NK-92 (cell line): ENCODE results near the gene KLHL24.
"Not testable (repeated sequence)": the region's sequence is repeated elsewhere in the genome, so short reads cannot be mapped to it uniquely, and the experiment has no call there.

Experiments used
- DNase-seq: peaks from one replicate; lab custom pipeline; 2025; ENCODE audit not compliant: unreplicated experiment; lab: John Stamatoyannopoulos, UW

KLHL24 gene

DNA sequence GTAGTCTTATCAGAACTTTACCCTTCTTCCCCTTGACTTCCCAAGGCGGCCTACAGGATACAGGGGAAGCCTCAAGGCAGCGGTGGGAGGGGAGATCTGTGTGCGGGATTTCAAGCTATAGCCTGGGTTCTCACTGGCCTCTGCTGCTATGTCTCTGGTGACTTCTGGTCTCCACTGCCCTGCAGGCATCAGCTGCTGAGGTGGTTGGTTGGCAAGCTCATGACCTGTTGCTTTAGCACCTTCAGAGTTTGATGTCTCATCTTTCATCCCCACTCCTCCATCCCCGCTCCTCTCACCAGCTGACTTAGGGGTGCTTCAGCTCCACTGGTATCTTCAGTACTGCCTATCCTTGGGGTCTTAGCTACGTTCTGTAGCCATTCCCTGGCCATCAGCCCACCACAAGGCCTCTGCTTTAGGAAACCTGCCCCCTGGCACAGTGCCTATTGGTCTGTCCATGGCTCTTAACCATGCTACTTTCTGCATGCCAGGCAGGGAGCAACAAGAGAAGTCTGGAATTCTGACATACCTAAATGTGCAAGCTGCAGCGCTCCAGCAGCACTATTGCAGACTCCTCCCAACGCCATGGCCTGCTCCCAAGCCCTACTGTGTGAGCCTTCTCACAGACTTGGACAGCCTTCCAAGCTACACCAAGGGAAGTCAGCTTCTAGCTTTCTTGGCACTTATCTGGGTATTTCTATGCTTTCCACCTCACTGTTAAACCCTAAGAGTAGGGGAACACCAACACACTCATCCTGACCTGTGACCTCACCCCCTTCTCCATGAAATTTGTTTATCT lies 60.3 kb downstream of the KLHL24 start:
- no peak for DNase-seq

DNA sequence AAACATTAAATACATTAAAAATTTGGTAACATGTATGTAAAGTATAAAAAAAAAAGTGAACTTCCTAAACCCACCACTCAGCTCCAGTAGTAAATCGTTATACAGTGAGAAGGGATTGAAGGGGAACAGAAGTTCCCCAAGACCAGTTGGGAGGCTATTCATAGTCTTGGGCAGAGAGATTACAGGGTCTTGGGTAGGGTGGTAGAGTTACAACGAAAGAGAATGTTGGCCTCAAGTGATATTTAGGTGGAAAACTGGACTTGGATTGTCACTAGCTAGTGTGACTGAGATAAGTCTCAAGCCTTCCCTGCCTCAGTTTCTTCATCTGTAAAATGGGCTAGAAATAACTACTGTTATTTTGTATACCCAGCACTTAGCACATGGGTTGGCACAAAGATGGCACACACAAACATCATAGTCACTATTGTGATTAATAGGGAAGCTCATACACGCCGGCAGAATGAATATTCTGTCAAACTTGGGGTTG lies 61.7 kb downstream of the KLHL24 start:
- DNase-seq = no peak

DNA sequence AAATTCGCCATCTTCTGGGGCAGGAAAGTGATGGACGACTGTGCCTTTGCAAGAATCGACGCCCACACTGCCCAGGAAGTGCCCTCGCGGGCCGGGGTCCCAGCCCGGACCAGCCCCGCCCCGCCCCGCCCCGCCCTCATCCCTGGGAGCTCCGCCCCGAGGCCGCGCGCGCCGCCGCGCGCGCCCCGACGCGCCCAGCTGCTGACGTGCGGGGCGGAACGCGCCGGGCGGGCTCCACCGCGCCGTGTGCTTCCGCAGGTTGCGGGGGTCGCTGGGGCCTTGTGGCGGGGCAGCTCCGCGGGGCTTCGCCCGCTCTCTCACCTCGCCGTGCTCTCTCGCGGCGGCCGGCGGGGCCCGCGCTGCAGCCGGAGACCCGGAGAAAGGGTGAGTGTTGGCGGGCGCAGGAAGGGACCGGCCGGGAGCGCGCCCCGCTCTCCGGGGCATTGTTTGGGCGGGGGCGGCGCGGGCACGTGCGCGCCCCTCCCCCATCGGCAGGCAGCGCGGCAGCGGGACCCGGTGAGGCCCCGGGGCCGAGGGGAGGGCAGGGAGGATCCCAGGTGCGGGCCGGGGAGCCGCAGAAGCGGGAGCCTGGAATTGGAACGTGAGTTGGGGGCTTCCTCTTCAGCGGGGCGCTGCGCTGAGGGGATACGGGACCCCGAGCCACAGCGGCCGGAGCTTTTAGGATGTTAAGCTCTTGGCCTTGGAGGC lies 62.3 kb downstream of the KLHL24 start, which contains the start of gene YEATS2:
Gene YEATS2, plus strand, starts transcription at position 188 of the 708 bp plus-strand sequence. CDS start 17,366 bp downstream, outside the sequence.
- no peak for DNase-seq

DNA sequence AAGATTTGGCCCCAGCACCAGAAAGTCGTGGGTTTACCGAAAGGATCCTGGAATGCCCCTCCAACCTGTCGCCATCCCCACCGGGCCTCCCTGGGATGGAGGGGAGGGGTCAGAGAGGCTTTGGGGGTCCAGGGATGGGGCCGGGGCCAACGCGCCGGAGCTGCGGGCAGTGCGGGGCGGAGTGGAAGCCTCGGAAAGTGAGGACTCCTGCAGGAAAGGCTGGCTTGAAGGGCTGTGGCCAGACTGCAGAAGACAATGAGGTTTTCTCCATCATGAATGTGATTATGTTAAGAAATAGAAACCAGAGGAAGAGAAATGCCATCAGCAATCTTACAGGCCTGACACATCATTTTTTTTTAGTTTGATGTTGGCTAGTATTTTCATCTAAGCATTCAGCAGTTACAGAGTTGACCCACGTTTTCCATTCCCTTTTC lies 62.9 kb downstream of the KLHL24 start:
- no peak for DNase-seq

DNA sequence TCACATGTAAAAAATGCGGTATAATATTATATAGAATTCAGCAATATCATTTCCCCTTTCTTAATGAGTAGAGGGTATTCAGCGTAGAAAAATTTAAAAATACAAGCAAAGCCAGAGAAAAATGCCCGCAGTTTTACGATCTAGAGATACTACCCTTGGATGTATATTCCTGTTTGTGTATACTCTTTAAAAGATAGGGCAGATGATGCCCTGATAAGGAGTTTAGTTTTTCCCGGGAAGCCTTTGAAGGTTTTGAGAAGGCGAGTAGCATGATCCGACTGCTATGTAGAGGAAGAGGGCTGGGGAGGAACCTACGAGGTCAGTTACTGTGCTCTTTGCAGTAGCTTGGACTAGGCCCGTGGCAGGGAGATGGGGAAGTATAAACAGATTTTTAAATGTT lies 63.3 kb downstream of the KLHL24 start:
- DNase-seq = no peak

DNA sequence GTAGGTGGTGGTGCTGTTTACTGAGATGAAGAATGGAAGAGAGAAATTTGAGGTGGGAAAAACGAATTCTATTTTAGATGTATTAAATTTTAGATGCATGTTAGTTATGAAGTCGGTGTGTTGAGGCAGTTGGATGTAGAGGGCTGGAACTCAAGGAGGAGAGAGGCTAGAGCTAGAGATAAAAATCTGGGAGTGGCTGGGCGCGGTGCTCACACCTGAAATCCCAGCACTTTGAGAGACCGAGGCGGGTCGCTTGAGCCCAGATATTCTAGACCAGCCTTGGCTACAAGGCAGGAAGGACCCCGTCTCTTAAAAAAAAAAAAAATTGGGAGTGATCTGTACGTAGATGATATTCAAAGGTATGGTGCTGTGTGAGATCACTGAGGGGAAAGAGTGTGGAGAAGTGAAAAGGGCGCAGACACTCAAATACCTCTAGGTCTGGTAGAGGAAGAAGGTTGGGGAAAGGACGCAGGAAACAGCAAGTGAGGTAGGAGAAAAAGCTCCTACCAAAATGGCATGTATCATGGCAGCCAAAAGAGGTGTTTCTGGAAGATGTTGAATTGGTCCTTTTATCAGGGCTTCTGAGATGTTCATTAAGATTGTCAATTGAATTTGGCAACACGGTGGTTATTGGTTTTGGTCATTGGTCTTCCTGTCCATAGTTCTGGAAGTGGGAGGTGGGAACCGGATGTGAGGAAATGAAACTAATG lies 64.0 kb downstream of the KLHL24 start:
- DNase-seq = no peak

DNA sequence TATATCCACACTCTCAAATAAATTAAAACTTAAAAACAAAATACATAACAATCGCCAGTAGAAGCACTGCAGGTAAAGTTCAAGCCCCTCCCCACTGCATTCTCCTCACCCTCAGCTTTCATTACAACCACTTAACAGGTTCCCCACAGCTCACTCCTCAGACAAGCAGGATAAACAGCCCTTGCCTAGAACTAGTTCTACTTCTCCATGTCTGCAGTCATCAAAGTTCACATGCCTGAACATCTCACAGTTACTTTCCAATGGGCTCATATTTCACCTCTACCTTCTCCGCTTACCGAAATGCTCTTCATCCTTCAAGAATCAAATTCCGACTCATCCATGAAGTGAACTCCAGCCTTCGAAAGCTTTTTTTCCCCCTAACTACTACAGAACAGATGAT lies 66.3 kb downstream of the KLHL24 start:
- DNase-seq = no peak

DNA sequence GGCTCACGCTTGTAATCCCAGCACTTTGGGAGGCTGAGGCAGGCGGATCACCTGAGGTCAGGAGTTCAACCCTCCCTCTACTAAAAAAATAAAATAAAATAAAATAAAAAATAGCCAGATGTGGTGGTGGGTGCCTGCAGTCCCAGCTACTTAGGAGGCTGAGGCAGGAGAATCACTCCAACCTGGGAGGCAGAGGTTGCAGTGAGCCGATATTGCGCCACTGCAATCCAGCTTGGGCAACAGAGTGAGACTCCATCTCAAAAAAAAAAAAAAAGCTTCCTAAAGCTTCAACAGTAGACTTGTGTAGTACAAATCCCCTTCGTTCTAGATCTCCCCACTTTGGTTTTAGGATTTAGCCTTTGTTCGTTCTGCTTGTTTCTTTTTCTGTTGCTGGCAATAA lies 68.5 kb downstream of the KLHL24 start:
- DNase-seq = not testable (repeated sequence)

DNA sequence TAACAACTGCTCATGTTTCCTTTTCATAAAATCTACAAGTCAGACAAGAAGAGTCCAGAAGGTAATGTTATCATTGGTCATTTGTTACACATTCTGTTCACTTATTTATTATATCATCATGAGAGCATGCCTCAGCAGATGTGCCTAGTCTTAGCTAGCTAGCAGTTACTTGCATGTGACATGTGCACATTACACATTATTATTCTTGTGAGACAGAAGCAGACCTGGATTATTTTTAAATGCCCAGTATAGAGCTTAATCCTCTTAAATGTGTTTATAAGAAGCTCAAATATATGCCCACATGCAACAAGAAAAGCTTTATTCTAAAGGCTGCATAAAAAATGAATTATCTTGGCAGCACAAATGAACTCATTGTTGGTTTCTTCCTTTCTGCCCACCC lies 74.8 kb downstream of the KLHL24 start:
- DNase-seq = no peak

DNA sequence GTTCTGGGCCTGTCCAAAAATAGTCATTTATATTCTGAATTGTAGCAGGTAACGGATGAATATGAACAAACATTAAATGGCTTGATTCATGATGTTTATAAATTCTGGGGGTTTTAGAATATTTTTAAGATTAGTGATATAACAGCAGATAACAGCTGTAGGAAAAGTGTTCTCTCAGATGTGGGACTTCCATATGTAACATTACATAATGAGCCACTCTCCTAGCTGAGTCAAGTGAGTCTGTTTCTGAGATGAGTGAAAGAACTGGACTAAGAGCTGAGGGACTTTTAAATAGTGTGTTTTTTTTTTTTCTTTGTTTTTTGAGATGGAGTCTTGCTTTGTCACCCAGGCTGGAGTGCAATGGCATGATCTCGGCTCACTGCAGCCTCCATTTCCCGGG lies 76.1 kb downstream of the KLHL24 start:
- no peak for DNase-seq

DNA sequence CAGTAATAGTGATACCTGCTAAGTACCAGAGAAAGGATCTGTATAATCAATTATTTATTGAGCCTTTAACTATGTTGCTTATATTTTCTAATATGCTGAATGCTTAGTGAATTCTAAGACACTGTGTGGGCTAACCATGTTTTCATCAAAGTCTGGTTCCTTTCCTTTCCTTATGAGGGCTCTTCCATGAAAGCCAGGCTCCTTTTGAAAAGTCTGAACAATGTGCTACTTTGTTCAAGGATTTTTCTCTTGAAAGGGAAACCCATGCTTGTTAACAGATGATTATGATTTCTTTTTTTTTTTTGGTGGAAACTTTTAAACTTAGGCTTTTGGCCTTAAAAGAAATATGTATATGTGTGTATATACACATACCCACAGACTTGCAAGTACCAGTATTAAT lies 79.2 kb downstream of the KLHL24 start:
- DNase-seq = no peak

DNA sequence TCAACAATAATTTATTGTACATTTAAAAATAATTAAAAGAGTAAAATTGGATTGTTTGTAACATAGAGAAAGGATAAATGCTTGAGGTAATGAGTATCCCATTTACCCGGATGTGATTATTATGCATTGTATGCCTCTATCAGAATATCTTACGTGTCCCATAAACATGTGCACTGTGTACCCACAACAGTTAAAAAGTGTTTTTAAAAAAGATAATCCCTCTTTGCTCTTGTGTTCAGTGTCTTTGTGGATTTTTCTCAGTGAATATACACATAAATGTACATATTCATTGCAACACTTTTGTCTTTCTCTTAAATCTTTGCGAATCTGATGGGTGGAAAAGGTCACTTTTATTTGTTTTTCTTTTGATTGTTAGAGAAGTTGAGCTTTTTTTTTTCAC lies 82.6 kb downstream of the KLHL24 start:
- no peak for DNase-seq

DNA sequence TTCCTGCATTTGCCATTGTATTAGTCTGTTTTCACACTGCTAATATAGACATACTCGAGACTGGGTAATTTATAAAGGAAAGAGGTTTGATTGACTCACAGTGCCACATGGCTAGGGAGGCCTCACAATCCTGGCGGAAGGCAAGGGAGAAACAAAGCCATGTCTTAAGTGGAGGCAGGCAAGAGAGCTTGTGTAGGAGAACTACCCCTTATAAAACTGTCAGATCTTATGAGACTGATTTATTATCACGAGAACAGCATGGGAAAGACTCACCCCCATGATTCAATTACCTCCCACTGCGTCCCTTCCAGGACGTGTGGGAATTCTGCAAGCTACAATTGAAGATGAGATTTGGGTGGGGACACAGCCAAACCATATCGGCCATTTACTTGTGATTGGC lies 90.0 kb downstream of the KLHL24 start:
- DNase-seq = no peak

DNA sequence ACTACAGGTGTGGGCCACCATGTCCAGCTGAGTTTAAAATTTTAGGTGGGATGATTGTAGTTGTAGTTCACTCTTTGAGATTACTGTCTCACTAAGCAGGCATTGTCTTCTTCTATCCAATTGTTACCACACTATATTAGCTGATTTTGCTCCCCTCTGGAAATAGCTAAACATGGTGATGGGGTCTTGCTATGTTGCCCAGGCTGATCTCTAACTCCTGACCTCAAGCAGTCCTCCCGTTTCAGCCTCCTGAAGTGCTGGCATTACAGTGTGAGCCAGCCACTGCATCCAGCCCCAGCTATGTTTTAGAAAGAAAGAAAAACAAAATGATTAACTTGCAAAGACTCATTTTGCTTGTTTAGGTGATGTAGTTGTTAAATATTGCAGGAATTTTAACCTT lies 92.8 kb downstream of the KLHL24 start:
- DNase-seq = no peak

DNA sequence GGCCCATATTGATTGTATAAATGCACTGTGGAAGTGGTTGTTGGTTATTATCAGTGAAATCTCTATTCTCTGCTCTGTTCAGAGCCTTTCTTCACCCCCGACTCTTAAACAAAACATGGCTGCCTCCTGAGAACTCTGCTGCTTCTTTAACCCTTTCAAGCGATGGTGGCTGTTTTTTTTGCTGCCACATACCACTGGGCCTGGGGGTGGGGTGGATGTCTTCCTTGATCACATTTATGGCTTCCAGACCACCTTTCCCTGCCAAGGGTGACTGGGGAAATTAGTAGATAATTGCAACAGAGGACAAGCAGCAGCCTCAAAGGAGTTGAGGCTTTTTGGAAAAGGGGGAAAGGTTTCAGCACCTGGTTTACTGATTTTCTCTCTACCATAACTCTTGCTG lies 94.9 kb downstream of the KLHL24 start:
- DNase-seq = no peak

DNA sequence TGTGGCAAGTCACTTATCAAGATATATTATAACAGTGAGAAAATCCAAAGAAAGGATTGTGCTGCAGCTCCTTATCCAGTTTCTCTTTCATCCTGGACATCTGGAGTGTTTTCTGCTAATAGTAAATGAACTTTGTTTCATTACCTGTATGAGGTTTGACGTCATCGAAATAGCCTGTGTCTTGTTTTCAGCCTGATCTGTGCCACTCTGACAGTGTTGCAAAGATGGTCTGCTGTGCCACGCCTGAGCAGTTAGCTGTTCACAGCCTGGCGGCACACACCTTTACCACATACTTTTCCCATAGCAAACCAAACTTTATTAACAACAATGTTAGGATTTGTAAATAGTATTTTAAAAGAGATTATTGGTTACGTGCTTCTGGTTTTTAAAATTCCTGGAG lies 96.2 kb downstream of the KLHL24 start:
- no peak for DNase-seq

DNA sequence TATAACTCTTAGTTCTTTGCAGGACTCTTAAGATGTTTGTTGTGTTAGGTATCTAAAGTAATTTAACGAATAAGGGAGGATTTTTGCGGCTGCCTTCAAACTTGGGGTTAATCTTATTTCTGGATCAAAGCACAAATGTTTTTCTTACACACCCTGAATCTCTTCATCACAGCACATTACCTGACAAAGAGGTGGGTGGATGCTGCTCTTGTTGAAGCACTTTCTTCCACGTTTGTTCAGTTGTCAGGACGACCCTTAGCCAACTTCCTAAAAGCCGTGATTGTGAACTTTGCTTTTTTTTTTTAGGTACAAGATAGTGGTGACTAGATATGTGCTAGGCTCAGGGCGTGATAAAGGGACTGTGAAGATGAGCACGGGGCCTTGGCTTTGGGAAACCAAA lies 98.1 kb downstream of the KLHL24 start:
- no peak for DNase-seq
